Epithelial cell of esophagus (primary cell): ENCODE measurements around the gene FHOD3.

ENCODE experiments used
- DNase-seq: peaks from one replicate; pipeline ENCODE4 v3.0.0; 2010; ENCODE audit warnings: low read depth
- H3K4me3 ChIP-seq: 2 replicates; pipeline ENCODE4 v1.5.1; 2011; ENCODE audit warnings: mild to moderate bottlenecking, low read length, control low read depth
- TF ChIP-seq, protein P1 (sequence below): IDR thresholded peaks from 2 replicates; pipeline ENCODE4 v1.5.1; 2011; ENCODE audit warnings: low read depth, mild to moderate bottlenecking, low read length, control low read depth, inconsistent platforms; ENCODE audit not compliant: insufficient read depth; ENCODE audit errors: missing control alignments

FHOD3 gene

DNA sequence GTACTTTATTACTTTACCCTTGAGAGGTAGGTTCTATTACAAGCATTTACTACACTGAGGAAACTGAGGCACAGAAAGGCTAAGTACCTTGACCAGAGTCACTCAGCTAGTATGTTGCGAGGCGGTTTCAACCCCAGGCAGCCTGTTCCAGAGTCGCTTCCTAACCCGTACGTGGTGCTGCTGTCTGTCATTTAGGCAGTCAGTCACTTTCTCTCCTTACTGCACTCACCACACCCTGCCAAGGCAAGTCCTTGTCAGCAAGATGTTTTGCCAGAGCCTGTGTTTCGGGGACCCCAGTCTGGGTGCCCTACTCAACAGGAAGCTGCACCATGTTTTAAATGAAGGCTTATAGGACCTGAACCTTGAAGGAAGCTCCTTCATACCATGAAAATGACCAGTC, 356.4 kb downstream of the FHOD3 start:
- H3K4me3 ChIP-seq, result no peak overlapping the region
- TF ChIP-seq, protein P1, sequence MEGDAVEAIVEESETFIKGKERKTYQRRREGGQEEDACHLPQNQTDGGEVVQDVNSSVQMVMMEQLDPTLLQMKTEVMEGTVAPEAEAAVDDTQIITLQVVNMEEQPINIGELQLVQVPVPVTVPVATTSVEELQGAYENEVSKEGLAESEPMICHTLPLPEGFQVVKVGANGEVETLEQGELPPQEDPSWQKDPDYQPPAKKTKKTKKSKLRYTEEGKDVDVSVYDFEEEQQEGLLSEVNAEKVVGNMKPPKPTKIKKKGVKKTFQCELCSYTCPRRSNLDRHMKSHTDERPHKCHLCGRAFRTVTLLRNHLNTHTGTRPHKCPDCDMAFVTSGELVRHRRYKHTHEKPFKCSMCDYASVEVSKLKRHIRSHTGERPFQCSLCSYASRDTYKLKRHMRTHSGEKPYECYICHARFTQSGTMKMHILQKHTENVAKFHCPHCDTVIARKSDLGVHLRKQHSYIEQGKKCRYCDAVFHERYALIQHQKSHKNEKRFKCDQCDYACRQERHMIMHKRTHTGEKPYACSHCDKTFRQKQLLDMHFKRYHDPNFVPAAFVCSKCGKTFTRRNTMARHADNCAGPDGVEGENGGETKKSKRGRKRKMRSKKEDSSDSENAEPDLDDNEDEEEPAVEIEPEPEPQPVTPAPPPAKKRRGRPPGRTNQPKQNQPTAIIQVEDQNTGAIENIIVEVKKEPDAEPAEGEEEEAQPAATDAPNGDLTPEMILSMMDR, result no peak
- no peak for DNase-seq

DNA sequence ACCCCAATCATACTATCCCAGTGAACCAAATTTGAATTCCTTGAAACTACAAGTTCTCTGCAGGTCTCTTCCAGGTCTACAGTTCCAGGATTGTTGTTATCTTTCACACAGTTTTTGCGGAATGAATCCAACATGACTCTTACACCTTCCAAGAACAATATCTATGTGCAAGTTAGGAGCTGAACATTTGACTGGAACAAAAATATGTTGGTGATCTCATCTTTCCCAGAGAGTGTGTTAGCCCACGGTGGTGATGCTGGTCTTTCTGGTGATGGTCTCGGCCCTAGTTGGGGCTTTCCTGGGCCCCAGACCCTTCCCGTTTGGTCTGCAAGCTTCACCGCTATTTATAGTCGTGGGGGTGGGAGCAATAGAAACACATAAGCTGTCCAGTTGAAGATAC, 357.6 kb downstream of the FHOD3 start:
- H3K4me3 ChIP-seq, result no peak overlapping the region
- TF ChIP-seq, protein P1, result no peak
- no peak for DNase-seq

DNA sequence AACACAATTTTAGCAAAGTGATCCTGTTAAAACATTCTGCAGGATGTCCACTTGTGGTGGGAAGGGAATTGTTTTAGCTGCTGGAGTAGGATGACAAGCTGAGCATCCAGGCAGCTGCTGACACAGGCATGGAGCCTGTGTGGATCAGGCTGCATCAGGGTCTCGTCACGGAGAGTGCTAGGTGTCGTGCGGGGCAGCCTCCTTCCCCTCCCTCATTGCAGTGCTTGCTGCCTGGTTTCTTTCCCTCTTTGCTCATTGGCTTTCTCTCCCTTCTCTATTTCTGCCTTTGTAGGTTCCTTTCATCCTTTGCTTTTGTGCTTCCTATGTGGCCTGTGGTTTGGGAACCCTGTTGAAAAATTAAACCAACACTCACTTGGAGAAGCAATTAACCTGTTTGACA, 358.4 kb downstream of the FHOD3 start:
- DNase-seq, result no peak
- TF ChIP-seq, protein P1, result no peak

DNA sequence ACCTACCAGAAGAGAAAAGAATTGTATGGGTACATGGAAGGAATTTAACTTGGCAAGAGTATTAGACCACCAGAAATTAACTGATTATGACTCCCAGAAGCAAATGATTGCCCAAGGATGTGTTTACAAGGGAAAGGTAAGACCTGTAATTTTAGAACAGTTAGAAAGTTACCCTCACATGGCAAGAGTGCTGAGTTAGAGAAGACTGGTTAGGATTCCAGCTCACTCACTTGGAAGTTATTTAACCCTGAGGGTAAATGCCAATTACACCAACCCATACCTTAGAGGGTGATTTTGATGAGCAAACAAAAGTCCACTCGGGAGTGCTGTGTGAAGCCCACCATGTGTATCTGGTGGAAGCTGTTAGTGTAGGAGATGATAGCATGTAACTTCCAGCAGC, 361.1 kb downstream of the FHOD3 start:
- TF ChIP-seq, protein P1, result no peak
- peak; percentile 50 for DNase-seq
- H3K4me3 ChIP-seq, result no peak overlapping the region

More for the DNA sequence above, 358.4 kb downstream of the FHOD3 start:
- no peak overlapping the region for H3K4me3 ChIP-seq

DNA sequence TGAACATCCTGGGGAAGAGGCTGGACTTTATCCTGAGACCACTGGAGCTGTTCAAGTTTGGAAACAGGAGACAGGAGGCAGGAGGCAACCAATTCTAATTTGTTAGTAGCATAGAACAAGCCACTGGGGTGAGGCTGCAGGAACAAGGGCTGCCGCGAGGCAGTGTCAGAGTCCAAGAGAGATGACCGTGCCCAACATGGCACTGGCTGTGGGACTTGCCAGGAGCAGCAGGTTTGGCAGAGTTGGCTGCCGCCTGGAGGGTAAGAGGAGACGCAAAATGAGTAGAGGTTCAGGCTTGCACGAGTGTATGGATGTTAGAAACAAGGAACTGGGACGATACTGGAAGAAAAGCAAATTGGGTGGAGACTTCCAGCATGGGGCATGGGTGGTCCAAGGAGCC, 362.8 kb downstream of the FHOD3 start:
- DNase-seq, result no peak
- no peak overlapping the region for H3K4me3 ChIP-seq
- TF ChIP-seq, protein P1, result no peak

DNA sequence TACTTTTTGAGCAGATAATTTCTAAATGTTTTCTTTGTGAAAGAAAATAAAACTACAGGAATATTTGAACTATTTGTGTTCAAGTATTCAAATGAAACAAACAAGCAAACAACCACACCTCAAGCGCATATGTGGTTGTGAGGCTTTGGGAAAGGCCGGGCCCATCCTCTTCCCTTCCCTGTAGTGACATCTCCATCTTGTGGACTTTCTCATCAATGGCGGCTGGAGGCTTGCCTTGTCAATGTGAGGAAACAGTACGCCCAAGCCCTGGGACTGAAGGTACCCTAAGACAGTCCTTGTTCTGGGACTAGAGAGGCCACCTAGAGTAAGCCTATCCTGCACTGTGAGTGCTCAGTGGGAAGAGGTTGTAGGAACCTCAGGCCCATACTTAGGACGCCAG, 364.5 kb downstream of the FHOD3 start:
- no peak overlapping the region for H3K4me3 ChIP-seq
- TF ChIP-seq, protein P1, result peak; percentile 45
- DNase-seq, result peak; percentile 42

DNA sequence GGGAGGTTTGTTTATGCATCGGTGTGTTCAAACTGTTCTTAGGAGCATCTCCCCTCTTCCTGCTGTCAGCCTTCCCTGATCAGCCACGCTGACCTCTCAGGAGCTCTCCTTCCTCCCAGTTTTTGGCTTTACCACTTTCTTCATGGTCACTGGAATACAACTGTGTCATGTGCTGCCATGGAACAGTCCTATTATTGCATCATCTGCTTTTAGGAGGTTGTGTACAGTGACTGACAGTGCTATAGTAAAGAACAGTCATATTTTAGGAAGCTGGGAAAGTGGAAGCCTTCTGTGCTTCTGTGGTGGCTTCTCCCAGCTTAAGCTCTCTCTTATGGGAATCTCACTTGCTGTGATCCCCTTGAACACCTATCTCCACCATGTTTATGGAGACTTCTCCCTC, 365.8 kb downstream of the FHOD3 start:
- TF ChIP-seq, protein P1, result no peak
- DNase-seq, result peak; percentile 38

More for the DNA sequence above, 365.8 kb downstream of the FHOD3 start:
- no peak overlapping the region for H3K4me3 ChIP-seq
